Adrenal gland (tissue), 12 donors: ENCODE results near the gene MIPOL1. TPM values are rescaled to one million over a fixed set of nuclear protein-coding genes. Genes with fewer than 3 reads are reported as not detected.
"Not testable (repeated sequence)": the region's sequence is repeated elsewhere in the genome, so short reads cannot be mapped to it uniquely, and the experiment has no call there.

Experiments
- DNase-seq, 7 donors: peaks; one replicate each; pipeline ENCODE4 v3.0.0-alpha.2; 2019 to 2020
- H3K27ac ChIP-seq, 5 donors: fragments of 200-600 bp; sonication (generic) in 4 of 5; 1 replicate in 3 of 5; 2 replicates in 2 of 5; pipeline versions ENCODE4 v1.5.1 to v1.8.0; 2016 to 2020; ENCODE audit warnings: mild to moderate bottlenecking in 1 of 5
- H3K27me3 ChIP-seq: fragments of 200-600 bp; 2 replicates; pipeline ENCODE4 v1.8.0; 2021
- H3K36me3 ChIP-seq, 2 donors: fragments of 200-600 bp; replicated peaks in 1 of 2; 1 replicate in 1 of 2; 2 replicates in 1 of 2; pipeline versions ENCODE4 v1.5.1 to v1.8.0; 2018 to 2022
- H3K4me1 ChIP-seq, 2 donors: fragments of 200-600 bp; replicated peaks in 1 of 2; 1 replicate in 1 of 2; 2 replicates in 1 of 2; pipeline versions ENCODE4 v1.5.1 to v1.8.0; 2018 to 2021
- H3K4me3 ChIP-seq, 4 donors: fragments of 200-600 bp; sonication (generic) in 3 of 4; one replicate each; pipeline ENCODE4 v1.5.1; 2016 to 2018
- H3K9me3 ChIP-seq, 3 donors: fragments of 200-600 bp; sonication (generic) in 1 of 3; replicated peaks in 1 of 3; 1 replicate in 2 of 3; 2 replicates in 1 of 3; pipeline versions ENCODE4 v1.5.1 to v1.8.0; 2016 to 2021
- CTCF ChIP-seq, 6 experiments: fragments of 450-650 bp in 4 of 6; fragments of 200-600 bp in 2 of 6; sonication (generic) in 1 of 6; IDR thresholded peaks; 1 replicate in 5 of 6; 2 replicates in 1 of 6; pipeline versions ENCODE4 v1.5.1 to v1.8.0; 2016 to 2021; ENCODE audit warnings: antibody characterized with exemption in 6 of 6, mild to moderate bottlenecking in 2 of 6, moderate library complexity in 1 of 6
- POLR2A ChIP-seq, 2 donors: fragments of 450-650 bp; IDR thresholded peaks; one replicate each; pipeline ENCODE4 v1.6.1; 2017; ENCODE audit warnings: antibody characterized with exemption in 2 of 2, mild to moderate bottlenecking in 2 of 2, moderate library complexity in 1 of 2
- WGBS, 4 donors: extraction: QIAGEN DNeasy Blood & Tissue Kit in 2 of 4; methylation state at CpG; one replicate each; pipeline versions ENCODE4 v1.1.5 to v1.1.7; 2013 to 2017; 5-methylcytosine and 5-hydroxymethylcytosine counted together
- intact Hi-C, 2 donors: fragments of 100-400 bp; cut with DNase I; formaldehyde crosslinking; loops; one replicate each; pipeline versions ENCODE4 v1.14.1 to v1.15.0; 2022 to 2023
- polyA plus RNA-seq, 3 donors: library from polyadenylated mRNA; stranded (reverse); fragments of 200-250 nt in 2 of 3; fragments of 350-450 nt in 1 of 3; fragmentation: Illumina TruSeq in 1 of 3; extraction: RNeasy Lipid Tissue Mini Kit (QIAGEN cat#74804) in 1 of 3; gene quantifications; one replicate each; pipeline ENCODE4 v1.2.3, GENCODE V29; 2013 to 2014
- total RNA-seq, 9 donors: library from RNA; depleted of rRNA in 4 of 9; stranded (reverse); fragments of >200 nt in 4 of 9; fragments of 120-200 nt in 1 of 9; fragmentation: NEBNext Ultra II Directional in 1 of 9; extraction: Animal tissue kit (Norgen Biotek cat#: 25700) in 1 of 9; gene quantifications; one replicate each; pipeline versions ENCODE4 v1.1.0 to v1.2.4, GENCODE V29; 2013 to 2023
- donor health status: healthy with polysubstance abuse.
- donor health status: Bipolar disorder and iron deficiency.
- donor health status: DM: yes; HTN: yes; CAD: no.
- donor health status: DM: no; HTN: no; CAD: no.
- donor health status: DM: no; HTN: no; CAD: no.
- donor health status: DM: yes; HTN: yes; CAD: no.

The MIPOL1 gene
- total and polyA plus RNA-seq, 12 donors: 2.6 to 19.1 (median 7.8) TPM

GRCh38 chr14:37375566-37375965, 177.8 kb downstream of the MIPOL1 start:
- Histone ChIP-seq H3K9me3 (no peaks in the 10 kb centered on the region), H3K36me3 (no peaks in the 10 kb centered on the region), H3K27me3 (no peaks in the 10 kb centered on the region), H3K4me3 (no peak overlapping the region), H3K4me1 (no peaks in the 10 kb centered on the region), H3K27ac (no peak overlapping the region)
- intact Hi-C loops: no loop called here
- no peak for TF ChIP-seq CTCF (IDR thresholded peaks at IDR 0.05)
- no peak for TF ChIP-seq POLR2A (IDR thresholded peaks at IDR 0.05)
- no peak for DNase-seq

GRCh38 chr14:37376944-37377609, 179.3 kb downstream of the MIPOL1 start:
- 82 to 90% (median 86%) methylated on average over 3 of the region's 3 CpGs for WGBS, 4 donors
- TF ChIP-seq CTCF (IDR thresholded peaks at IDR 0.05) (no peak), POLR2A (IDR thresholded peaks at IDR 0.05) (no peak)
- H3K9me3 ChIP-seq: no peaks in the 10 kb centered on the region

GRCh38 chr14:37384870-37385596, 187.3 kb downstream of the MIPOL1 start:
- WGBS, 4 donors: 88 to 93% (median 89%) methylated on average over 6 of the region's 6 CpGs
- Histone ChIP-seq H3K27ac (no peak overlapping the region), H3K27me3 (no peaks in the 10 kb centered on the region), H3K4me3 (no peak overlapping the region), H3K9me3 (no peaks in the 10 kb centered on the region), H3K36me3 (no peaks in the 10 kb centered on the region), H3K4me1 (no peaks in the 10 kb centered on the region)
- DNase-seq: no peak
- TF ChIP-seq POLR2A (IDR thresholded peaks at IDR 0.05): no peak
- no peak for TF ChIP-seq CTCF (IDR thresholded peaks at IDR 0.05)
- intact Hi-C loops: no loop called here

More at GRCh38 chr14:37376944-37377609, 179.3 kb downstream of the MIPOL1 start:
- DNase-seq: no peak
- Histone ChIP-seq H3K36me3 (no peaks in the 10 kb centered on the region), H3K4me3 (no peak overlapping the region), H3K27me3 (no peaks in the 10 kb centered on the region), H3K4me1 (no peaks in the 10 kb centered on the region), H3K27ac (no peak overlapping the region)
- intact Hi-C loops: no loop called here

GRCh38 chr14:37397157-37397940, 199.6 kb downstream of the MIPOL1 start:
- H3K36me3 ChIP-seq, H3K9me3 ChIP-seq, H3K27ac ChIP-seq, H3K4me1 ChIP-seq, H3K27me3 ChIP-seq, DNase-seq, intact Hi-C loops, H3K4me3 ChIP-seq: not testable (repeated sequence)
- 84 to 100% (median 88%) methylated on average over 1 to 8 of the region's 8 CpGs for WGBS, 4 donors
